Measurements from ENCODE around the gene AWAT1. TPM values are rescaled to one million over a fixed set of nuclear protein-coding genes. Genes with fewer than 3 reads are reported as not detected.
"Not testable (repeated sequence)": the region's sequence is repeated elsewhere in the genome, so short reads cannot be mapped to it uniquely, and the experiment has no call there.

Gene AWAT1
- total RNA-seq, 1 experiment from 2014 or later = not detected

DNA sequence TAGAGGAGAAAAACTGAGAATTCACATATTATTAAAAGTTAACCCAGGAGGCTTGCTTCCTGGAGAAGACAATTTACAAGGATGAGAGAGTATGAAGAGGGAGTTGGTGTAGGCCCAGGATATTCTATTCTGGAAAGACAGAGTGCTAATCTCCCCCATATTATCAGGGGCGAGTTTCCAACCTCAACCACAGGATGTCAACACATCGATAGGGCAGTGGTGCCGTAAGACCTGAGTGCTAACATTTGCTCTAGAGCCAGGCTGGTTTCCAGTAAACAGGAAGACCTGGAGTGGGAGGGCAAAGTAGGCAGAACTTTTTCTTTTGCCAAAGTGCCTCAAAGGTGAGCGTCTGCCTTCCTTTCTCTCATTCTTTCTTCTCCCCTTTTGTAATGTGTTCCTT lies 2.8 kb upstream of the AWAT1 start:
- Mint-ChIP-seq H3K27me3 (ENCODE audit: insufficient read depth, unreplicated experiment) (no peaks in the 10 kb centered on the region), H3K4me3 (ENCODE audit: unreplicated experiment) (no peak overlapping the region), H3K27ac (ENCODE audit: unreplicated experiment) (no peak overlapping the region), H3K9me3 (ENCODE audit: unreplicated experiment) (no peaks in the 10 kb centered on the region), H3K36me3 (ENCODE audit: insufficient read depth, unreplicated experiment) (no peaks in the 10 kb centered on the region), H3K4me1 (ENCODE audit: low read depth, unreplicated experiment) (no peaks in the 10 kb centered on the region)
- POLR2A ChIA-PET = no interaction called here
- intact Hi-C loops (cut with micrococcal nuclease; ENCODE audit: unreplicated experiment) = no loop called here
- H3K36me3 ChIP-seq (ENCODE audit: control insufficient read depth, insufficient read depth, low read length) = no peaks in the 10 kb centered on the region
- no TSS peak for BruUV-seq (replicated peaks)
- H3K4me3 ChIP-seq (ENCODE audit: low read depth, low read length) = no peak overlapping the region
- no peaks in the 10 kb centered on the region for H3K4me1 ChIP-seq
- H3K27me3 ChIP-seq (replicated peaks; ENCODE audit: control insufficient read depth, insufficient read depth, low read length) = no peaks in the 10 kb centered on the region
- DNase-seq = no peak
- TF ChIP-seq CTCF (IDR thresholded peaks at IDR 0.05; ENCODE audit: insufficient read depth in 1 of 2, low read depth in 1 of 2, low read length in 1 of 2, severe bottlenecking in 1 of 2, unreplicated experiment in 1 of 2) = no peak
- no peaks in the 10 kb centered on the region for H3K9me3 ChIP-seq
- CTCF ChIA-PET = no interaction called here

GRCh38 chrX:70240751-70241150 lies 6.3 kb downstream of the AWAT1 start:
- Mint-ChIP-seq H3K27me3 (ENCODE audit: insufficient read depth, unreplicated experiment) (no peaks in the 10 kb centered on the region), H3K4me1 (ENCODE audit: low read depth, unreplicated experiment) (no peaks in the 10 kb centered on the region), H3K36me3 (ENCODE audit: insufficient read depth, unreplicated experiment) (no peaks in the 10 kb centered on the region), H3K4me3 (ENCODE audit: unreplicated experiment) (no peak overlapping the region), H3K27ac (ENCODE audit: unreplicated experiment) (no peak overlapping the region), H3K9me3 (ENCODE audit: unreplicated experiment) (no peaks in the 10 kb centered on the region)
- intact Hi-C loops (cut with micrococcal nuclease; ENCODE audit: unreplicated experiment) = no loop called here
- Histone ChIP-seq H3K9me3 (no peaks in the 10 kb centered on the region), H3K4me1 (no peaks in the 10 kb centered on the region), H3K36me3 (ENCODE audit: control insufficient read depth, insufficient read depth, low read length) (no peaks in the 10 kb centered on the region), H3K4me3 (ENCODE audit: low read depth, low read length) (no peak overlapping the region), H3K27me3 (replicated peaks; ENCODE audit: control insufficient read depth, insufficient read depth, low read length) (no peaks in the 10 kb centered on the region)
- no peak for DNase-seq
- no peak for TF ChIP-seq CTCF (IDR thresholded peaks at IDR 0.05; ENCODE audit: insufficient read depth in 1 of 2, low read depth in 1 of 2, low read length in 1 of 2, severe bottlenecking in 1 of 2, unreplicated experiment in 1 of 2)
- ChIA-PET POLR2A (no interaction called here), CTCF (no interaction called here)
- no TSS peak for BruUV-seq (replicated peaks)

GRCh38 chrX:70241501-70241900 lies 7.0 kb downstream of the AWAT1 start:
- no peak for DNase-seq
- Mint-ChIP-seq H3K27ac (ENCODE audit: unreplicated experiment) (no peak overlapping the region), H3K36me3 (ENCODE audit: insufficient read depth, unreplicated experiment) (no peaks in the 10 kb centered on the region), H3K4me3 (ENCODE audit: unreplicated experiment) (no peak overlapping the region), H3K9me3 (ENCODE audit: unreplicated experiment) (no peaks in the 10 kb centered on the region), H3K4me1 (ENCODE audit: low read depth, unreplicated experiment) (no peaks in the 10 kb centered on the region), H3K27me3 (ENCODE audit: insufficient read depth, unreplicated experiment) (no peaks in the 10 kb centered on the region)
- no peak for TF ChIP-seq CTCF (IDR thresholded peaks at IDR 0.05; ENCODE audit: insufficient read depth in 1 of 2, low read depth in 1 of 2, low read length in 1 of 2, severe bottlenecking in 1 of 2, unreplicated experiment in 1 of 2)
- H3K9me3 ChIP-seq = no peaks in the 10 kb centered on the region
- CTCF ChIA-PET = no interaction called here
- H3K4me1 ChIP-seq = no peaks in the 10 kb centered on the region
- POLR2A ChIA-PET = no interaction called here
- BruUV-seq (replicated peaks) = no TSS peak
- no peaks in the 10 kb centered on the region for H3K27me3 ChIP-seq (replicated peaks; ENCODE audit: control insufficient read depth, insufficient read depth, low read length)
- no peaks in the 10 kb centered on the region for H3K36me3 ChIP-seq (ENCODE audit: control insufficient read depth, insufficient read depth, low read length)
- no peak overlapping the region for H3K4me3 ChIP-seq (ENCODE audit: low read depth, low read length)
- intact Hi-C loops (cut with micrococcal nuclease; ENCODE audit: unreplicated experiment) = no loop called here

DNA sequence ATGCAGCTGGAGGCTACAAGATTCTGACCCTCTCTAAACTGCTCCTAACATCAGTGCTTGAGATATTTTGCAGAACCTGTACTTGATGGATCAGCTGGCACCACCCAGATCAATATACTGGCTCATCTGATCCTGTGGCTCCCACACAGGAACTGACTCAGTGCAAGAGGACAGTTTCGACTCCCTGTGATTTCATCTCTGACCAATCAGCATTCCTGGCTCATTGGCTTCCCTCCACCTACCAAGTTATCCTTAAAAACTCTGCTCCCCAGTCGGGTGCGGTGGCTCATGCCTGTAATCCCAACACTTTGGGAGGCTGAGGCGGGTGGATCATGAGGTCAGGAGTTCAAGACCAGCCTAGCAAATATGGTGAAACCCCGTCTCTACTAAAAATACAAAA lies 9.1 kb downstream of the AWAT1 start:
- H3K36me3 ChIP-seq (ENCODE audit: control insufficient read depth, insufficient read depth, low read length); H3K9me3 ChIP-seq; H3K4me3 Mint-ChIP-seq (ENCODE audit: unreplicated experiment); CTCF ChIA-PET; H3K27me3 ChIP-seq (replicated peaks; ENCODE audit: control insufficient read depth, insufficient read depth, low read length); BruUV-seq (replicated peaks); H3K36me3 Mint-ChIP-seq (ENCODE audit: insufficient read depth, unreplicated experiment); H3K27ac Mint-ChIP-seq (ENCODE audit: unreplicated experiment); H3K9me3 Mint-ChIP-seq (ENCODE audit: unreplicated experiment); H3K27me3 Mint-ChIP-seq (ENCODE audit: insufficient read depth, unreplicated experiment); DNase-seq; H3K4me1 Mint-ChIP-seq (ENCODE audit: low read depth, unreplicated experiment); intact Hi-C loops (cut with micrococcal nuclease; ENCODE audit: unreplicated experiment); POLR2A ChIA-PET; H3K4me3 ChIP-seq (ENCODE audit: low read depth, low read length); H3K4me1 ChIP-seq: not testable (repeated sequence)

Data from Caco-2 (cell line).